Measurements from ENCODE around the gene ISCA2. TPM values are rescaled to one million over a fixed set of nuclear protein-coding genes. Genes with fewer than 3 reads are reported as not detected.

The ISCA2 gene
- total and polyA plus RNA-seq, 2 donors, result 34.1 to 35.3 TPM

GRCh38 chr14:74509587-74510222 lies 16.1 kb downstream of the ISCA2 start:
- WGBS, result 98% methylated on average over 10 of the region's 10 CpGs
- Histone ChIP-seq H3K27ac (ENCODE audit: low read depth in 1 of 2, low read length in 1 of 2) (no peak overlapping the region), H3K4me1 (ENCODE audit: control insufficient read depth in 2 of 2, insufficient read depth in 2 of 2, low read length in 2 of 2) (peaks cover 6 to 21% of the 10 kb centered on the region in 2 donors), H3K9me3 (ENCODE audit: control insufficient read depth in 2 of 2, insufficient read depth in 1 of 2, low read length in 1 of 2) (no peaks in the 10 kb centered on the region), H3K4me3 (ENCODE audit: low read length in 2 of 2) (no peak overlapping the region), H3K27me3 (ENCODE audit: control insufficient read depth in 2 of 2, insufficient read depth in 1 of 2, low read length in 1 of 2) (peaks cover 0 to 2% of the 10 kb centered on the region in 2 donors), H3K36me3 (ENCODE audit: control insufficient read depth in 2 of 2, insufficient read depth in 2 of 2, low read length in 1 of 2) (no peaks in the 10 kb centered on the region)
- DNase-seq (ENCODE audit: low read depth in 6 of 9, low spot score in 9 of 9), result no peak

GRCh38 chr14:74510223-74510931 lies 16.8 kb downstream of the ISCA2 start:
- H3K36me3 ChIP-seq (ENCODE audit: control insufficient read depth in 2 of 2, insufficient read depth in 2 of 2, low read length in 1 of 2), result no peaks in the 10 kb centered on the region

GRCh38 chr14:74510959-74511409 lies 17.4 kb downstream of the ISCA2 start:
- Histone ChIP-seq H3K9me3 (ENCODE audit: control insufficient read depth in 2 of 2, insufficient read depth in 1 of 2, low read length in 1 of 2) (no peaks in the 10 kb centered on the region), H3K27ac (ENCODE audit: low read depth in 1 of 2, low read length in 1 of 2) (no peak overlapping the region), H3K27me3 (ENCODE audit: control insufficient read depth in 2 of 2, insufficient read depth in 1 of 2, low read length in 1 of 2) (peaks cover 0 to 2% of the 10 kb centered on the region in 2 donors), H3K36me3 (ENCODE audit: control insufficient read depth in 2 of 2, insufficient read depth in 2 of 2, low read length in 1 of 2) (no peaks in the 10 kb centered on the region), H3K4me3 (ENCODE audit: low read length in 2 of 2) (no peak overlapping the region), H3K4me1 (ENCODE audit: control insufficient read depth in 2 of 2, insufficient read depth in 2 of 2, low read length in 2 of 2) (peaks cover 6 to 18% of the 10 kb centered on the region in 2 donors)
- no peak for DNase-seq (ENCODE audit: low read depth in 6 of 9, low spot score in 9 of 9)
- WGBS, result 96% methylated on average over 10 of the region's 10 CpGs

More at GRCh38 chr14:74510223-74510931, 16.8 kb downstream of the ISCA2 start:
- 95% methylated on average over 21 of the region's 21 CpGs for WGBS
- Histone ChIP-seq H3K9me3 (ENCODE audit: control insufficient read depth in 2 of 2, insufficient read depth in 1 of 2, low read length in 1 of 2) (no peaks in the 10 kb centered on the region), H3K4me1 (ENCODE audit: control insufficient read depth in 2 of 2, insufficient read depth in 2 of 2, low read length in 2 of 2) (peaks cover 6 to 23% of the 10 kb centered on the region in 2 donors), H3K4me3 (ENCODE audit: low read length in 2 of 2) (no peak overlapping the region), H3K27me3 (ENCODE audit: control insufficient read depth in 2 of 2, insufficient read depth in 1 of 2, low read length in 1 of 2) (peaks cover 0 to 2% of the 10 kb centered on the region in 2 donors), H3K27ac (ENCODE audit: low read depth in 1 of 2, low read length in 1 of 2) (no peak overlapping the region)
- DNase-seq (ENCODE audit: low read depth in 6 of 9, low spot score in 9 of 9), result no peak

- no peak for DNase-seq (ENCODE audit: low read depth in 6 of 9, low spot score in 9 of 9)
- Histone ChIP-seq H3K4me3 (ENCODE audit: low read length in 2 of 2) (no peak overlapping the region), H3K27me3 (ENCODE audit: control insufficient read depth in 2 of 2, insufficient read depth in 1 of 2, low read length in 1 of 2) (peaks cover 0 to 2% of the 10 kb centered on the region in 2 donors), H3K9me3 (ENCODE audit: control insufficient read depth in 2 of 2, insufficient read depth in 1 of 2, low read length in 1 of 2) (no peaks in the 10 kb centered on the region), H3K27ac (ENCODE audit: low read depth in 1 of 2, low read length in 1 of 2) (no peak overlapping the region), H3K36me3 (ENCODE audit: control insufficient read depth in 2 of 2, insufficient read depth in 2 of 2, low read length in 1 of 2) (no peaks in the 10 kb centered on the region), H3K4me1 (ENCODE audit: control insufficient read depth in 2 of 2, insufficient read depth in 2 of 2, low read length in 2 of 2) (peaks cover 6 to 12% of the 10 kb centered on the region in 2 donors)
- 90% methylated on average over 10 of the region's 10 CpGs for WGBS
Measured at GRCh38 chr14:74511966-74512830, 18.6 kb downstream of the ISCA2 start.

- Histone ChIP-seq H3K36me3 (ENCODE audit: control insufficient read depth in 2 of 2, insufficient read depth in 2 of 2, low read length in 1 of 2) (no peaks in the 10 kb centered on the region), H3K27me3 (ENCODE audit: control insufficient read depth in 2 of 2, insufficient read depth in 1 of 2, low read length in 1 of 2) (no peaks in the 10 kb centered on the region), H3K9me3 (ENCODE audit: control insufficient read depth in 2 of 2, insufficient read depth in 1 of 2, low read length in 1 of 2) (no peaks in the 10 kb centered on the region), H3K4me3 (ENCODE audit: low read length in 2 of 2) (no peak overlapping the region), H3K4me1 (ENCODE audit: control insufficient read depth in 2 of 2, insufficient read depth in 2 of 2, low read length in 2 of 2) (peaks cover 6 to 12% of the 10 kb centered on the region in 2 donors), H3K27ac (ENCODE audit: low read depth in 1 of 2, low read length in 1 of 2) (no peak overlapping the region)
- 6% methylated on average over 13 of the region's 13 CpGs for WGBS
- no peak for DNase-seq (ENCODE audit: low read depth in 6 of 9, low spot score in 9 of 9)
Measured at GRCh38 chr14:74514471-74514941, 20.9 kb downstream of the ISCA2 start.

GRCh38 chr14:74515891-74516412 lies 22.4 kb downstream of the ISCA2 start:
- Histone ChIP-seq H3K4me1 (ENCODE audit: control insufficient read depth in 2 of 2, insufficient read depth in 2 of 2, low read length in 2 of 2) (peaks cover 6 to 12% of the 10 kb centered on the region in 2 donors), H3K36me3 (ENCODE audit: control insufficient read depth in 2 of 2, insufficient read depth in 2 of 2, low read length in 1 of 2) (no peaks in the 10 kb centered on the region), H3K9me3 (ENCODE audit: control insufficient read depth in 2 of 2, insufficient read depth in 1 of 2, low read length in 1 of 2) (no peaks in the 10 kb centered on the region), H3K27ac (ENCODE audit: low read depth in 1 of 2, low read length in 1 of 2) (no peak overlapping the region), H3K27me3 (ENCODE audit: control insufficient read depth in 2 of 2, insufficient read depth in 1 of 2, low read length in 1 of 2) (no peaks in the 10 kb centered on the region), H3K4me3 (ENCODE audit: low read length in 2 of 2) (no peak overlapping the region)
- no peak for DNase-seq (ENCODE audit: low read depth in 6 of 9, low spot score in 9 of 9)
- WGBS, result 97% methylated on average over 8 of the region's 8 CpGs

GRCh38 chr14:74516451-74517160 lies 23.0 kb downstream of the ISCA2 start:
- Histone ChIP-seq H3K27ac (ENCODE audit: low read depth in 1 of 2, low read length in 1 of 2) (no peak overlapping the region), H3K4me1 (ENCODE audit: control insufficient read depth in 2 of 2, insufficient read depth in 2 of 2, low read length in 2 of 2) (peaks cover 6 to 12% of the 10 kb centered on the region in 2 donors), H3K9me3 (ENCODE audit: control insufficient read depth in 2 of 2, insufficient read depth in 1 of 2, low read length in 1 of 2) (no peaks in the 10 kb centered on the region), H3K4me3 (ENCODE audit: low read length in 2 of 2) (no peak overlapping the region), H3K27me3 (ENCODE audit: control insufficient read depth in 2 of 2, insufficient read depth in 1 of 2, low read length in 1 of 2) (no peaks in the 10 kb centered on the region), H3K36me3 (ENCODE audit: control insufficient read depth in 2 of 2, insufficient read depth in 2 of 2, low read length in 1 of 2) (no peaks in the 10 kb centered on the region)
- 93% methylated on average over 12 of the region's 12 CpGs for WGBS
- no peak for DNase-seq (ENCODE audit: low read depth in 6 of 9, low spot score in 9 of 9)

GRCh38 chr14:74517731-74518130 lies 24.2 kb downstream of the ISCA2 start:
- Histone ChIP-seq H3K27ac (ENCODE audit: low read depth in 1 of 2, low read length in 1 of 2) (no peak overlapping the region), H3K4me3 (ENCODE audit: low read length in 2 of 2) (no peak overlapping the region), H3K9me3 (ENCODE audit: control insufficient read depth in 2 of 2, insufficient read depth in 1 of 2, low read length in 1 of 2) (no peaks in the 10 kb centered on the region), H3K36me3 (ENCODE audit: control insufficient read depth in 2 of 2, insufficient read depth in 2 of 2, low read length in 1 of 2) (no peaks in the 10 kb centered on the region), H3K27me3 (ENCODE audit: control insufficient read depth in 2 of 2, insufficient read depth in 1 of 2, low read length in 1 of 2) (no peaks in the 10 kb centered on the region), H3K4me1 (ENCODE audit: control insufficient read depth in 2 of 2, insufficient read depth in 2 of 2, low read length in 2 of 2) (peaks cover 6 to 12% of the 10 kb centered on the region in 2 donors)
- WGBS, result 97% methylated on average over 4 of the region's 4 CpGs
- no peak for DNase-seq (ENCODE audit: low read depth in 6 of 9, low spot score in 9 of 9)
